Hypothalamus (tissue), 51 donors: ENCODE data around the gene MRPL23.

Experiments
- DNase-seq, 51 donors: peaks; one replicate each; lab custom pipeline; 2025; lab: John Stamatoyannopoulos, UW

Gene MRPL23

DNA sequence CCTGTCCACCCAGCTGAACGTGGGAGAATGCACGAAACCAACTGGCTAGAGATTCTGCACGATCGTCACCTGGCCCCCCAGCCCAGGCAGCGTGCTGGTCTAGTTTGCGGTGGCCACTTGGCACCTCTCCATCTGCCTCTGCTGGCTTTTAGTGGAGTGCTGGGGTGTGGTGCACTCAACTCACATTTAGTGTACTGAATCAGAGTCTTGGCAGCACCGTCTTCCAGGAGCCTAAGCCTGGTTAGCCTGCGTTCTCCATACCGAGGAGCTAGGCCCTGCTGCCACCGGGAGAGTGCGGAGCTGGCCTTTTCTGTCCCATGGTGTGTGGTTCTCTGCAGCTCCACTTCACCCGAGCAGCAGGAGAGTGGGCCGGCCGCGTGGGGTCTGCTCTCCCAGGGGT lies 2.8 kb downstream of the MRPL23 start:
- DNase-seq, result no peak

GRCh38 chr11:1952806-1953482 lies 5.8 kb downstream of the MRPL23 start:
- no peak for DNase-seq

DNA sequence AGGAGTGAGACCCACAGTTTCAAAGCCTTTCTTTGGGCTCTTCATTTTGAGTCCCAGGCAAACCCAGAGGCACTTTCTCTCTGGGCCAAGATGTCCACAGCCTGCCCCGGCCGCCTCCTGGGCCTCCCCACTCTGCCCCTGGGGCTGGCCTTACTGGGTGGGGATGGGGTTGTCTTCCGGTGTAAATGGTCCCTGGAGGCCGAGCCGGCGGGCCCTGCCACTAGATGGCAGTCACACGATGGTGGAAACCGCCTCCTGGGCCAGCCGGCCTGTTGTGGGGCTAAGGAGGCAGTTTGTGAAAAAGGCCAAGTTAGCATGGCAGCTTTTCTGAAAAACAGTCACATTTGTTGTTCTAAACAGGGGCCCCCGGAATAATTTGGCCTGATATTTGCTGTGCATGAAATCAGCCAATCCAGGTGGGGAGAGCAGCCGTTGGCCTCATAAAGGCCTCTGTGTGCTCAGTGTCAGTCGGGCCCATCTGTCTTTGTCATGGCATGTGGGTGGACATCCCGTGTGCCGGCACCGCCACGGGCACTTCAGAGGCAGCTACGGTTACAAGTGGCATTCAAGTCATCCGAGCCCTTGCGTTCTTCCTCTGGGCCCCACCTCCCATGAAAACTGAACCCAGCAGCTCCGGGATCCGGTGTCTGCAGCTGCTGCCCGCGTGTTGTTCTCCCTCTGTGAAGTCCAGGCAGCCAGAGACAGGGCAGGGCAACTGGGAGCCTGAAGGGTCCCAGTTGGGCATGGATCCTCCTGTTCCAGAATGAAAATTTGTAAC lies 6.5 kb downstream of the MRPL23 start:
- no peak for DNase-seq

DNA sequence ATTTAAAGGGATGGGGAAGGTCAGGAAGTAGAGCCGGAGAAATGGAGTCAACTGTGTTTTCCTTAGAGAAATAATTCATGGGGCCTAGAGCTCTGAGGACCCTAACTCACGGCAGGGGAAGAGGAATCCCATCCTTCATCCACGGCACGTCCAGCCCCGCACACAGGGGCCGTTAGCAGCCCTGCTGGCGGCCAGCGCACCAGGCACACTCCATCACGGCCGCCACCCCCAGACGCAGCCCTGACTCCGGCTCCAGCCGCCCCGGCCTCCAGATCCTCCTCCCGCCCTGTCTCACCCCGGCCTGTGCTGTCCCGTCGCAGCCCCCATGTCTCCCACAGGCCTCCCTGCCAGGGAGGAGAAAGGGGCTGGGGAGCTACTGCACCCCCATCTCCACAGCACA lies 11.2 kb downstream of the MRPL23 start:
- DNase-seq, result no peak

GRCh38 chr11:1959786-1960185 lies 12.7 kb downstream of the MRPL23 start:
- no peak for DNase-seq

- no peak for DNase-seq
Observed at GRCh38 chr11:1963864-1964263, 16.7 kb downstream of the MRPL23 start.

DNA sequence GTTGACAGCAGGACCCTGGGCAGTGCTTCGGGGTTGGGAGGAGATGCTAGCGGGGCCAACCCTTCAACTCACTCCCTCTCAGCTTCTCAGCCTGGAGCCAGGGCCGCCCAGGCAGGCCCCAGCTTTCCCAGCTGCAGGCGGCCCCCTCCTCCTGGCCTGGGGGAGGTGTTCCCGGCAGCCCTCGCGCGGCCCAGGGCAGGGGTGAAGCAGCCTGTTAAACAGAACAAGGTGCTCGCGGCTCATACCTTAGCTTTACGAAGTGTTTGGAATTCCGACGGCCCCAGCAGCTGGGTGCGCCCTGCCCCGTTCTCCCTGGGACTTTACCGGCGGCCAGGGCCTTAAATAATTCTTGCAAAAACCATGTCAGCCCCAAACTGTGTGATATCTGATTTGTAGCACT lies 17.2 kb downstream of the MRPL23 start:
- no peak for DNase-seq

DNA sequence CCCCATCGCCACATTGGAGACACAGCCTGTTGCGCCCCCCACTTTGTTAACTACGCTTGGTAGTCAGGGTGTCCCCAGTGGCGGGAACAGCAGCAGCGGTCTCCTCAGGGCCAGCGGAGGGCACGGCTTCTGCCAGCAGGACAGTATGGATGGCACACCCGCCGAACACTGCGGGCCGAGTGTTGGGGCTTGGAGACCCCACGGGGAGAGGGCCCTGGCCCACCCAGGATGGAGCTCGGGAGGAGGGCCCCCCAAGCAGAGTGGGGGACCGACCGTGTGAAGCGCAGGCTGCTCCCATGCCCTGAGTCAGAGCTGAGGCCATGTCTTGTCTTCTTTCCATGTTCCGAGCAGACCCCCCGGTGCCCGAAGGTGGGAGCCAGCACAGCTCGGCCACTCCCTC lies 17.8 kb downstream of the MRPL23 start:
- DNase-seq, result no peak

DNA sequence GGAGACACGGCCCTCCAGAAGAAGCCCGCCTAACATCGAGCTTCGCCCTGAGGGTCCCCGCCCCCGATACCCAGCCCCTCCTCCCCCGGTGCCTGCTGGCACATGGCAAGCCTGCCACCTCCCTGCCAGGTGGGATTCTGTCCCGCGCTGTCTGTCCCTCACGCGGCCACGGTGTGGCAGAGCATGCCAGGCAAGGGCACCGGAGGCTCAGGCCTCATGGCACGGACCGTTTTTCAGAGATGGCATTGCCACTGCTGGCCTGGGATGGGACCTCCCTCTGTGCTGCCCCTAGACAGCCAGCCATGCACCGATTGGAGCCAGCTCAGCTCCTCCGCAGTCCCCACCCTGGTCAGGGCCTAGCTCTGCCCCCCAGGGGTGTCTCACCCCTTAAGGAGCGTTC lies 19.4 kb downstream of the MRPL23 start:
- DNase-seq, result no peak

DNA sequence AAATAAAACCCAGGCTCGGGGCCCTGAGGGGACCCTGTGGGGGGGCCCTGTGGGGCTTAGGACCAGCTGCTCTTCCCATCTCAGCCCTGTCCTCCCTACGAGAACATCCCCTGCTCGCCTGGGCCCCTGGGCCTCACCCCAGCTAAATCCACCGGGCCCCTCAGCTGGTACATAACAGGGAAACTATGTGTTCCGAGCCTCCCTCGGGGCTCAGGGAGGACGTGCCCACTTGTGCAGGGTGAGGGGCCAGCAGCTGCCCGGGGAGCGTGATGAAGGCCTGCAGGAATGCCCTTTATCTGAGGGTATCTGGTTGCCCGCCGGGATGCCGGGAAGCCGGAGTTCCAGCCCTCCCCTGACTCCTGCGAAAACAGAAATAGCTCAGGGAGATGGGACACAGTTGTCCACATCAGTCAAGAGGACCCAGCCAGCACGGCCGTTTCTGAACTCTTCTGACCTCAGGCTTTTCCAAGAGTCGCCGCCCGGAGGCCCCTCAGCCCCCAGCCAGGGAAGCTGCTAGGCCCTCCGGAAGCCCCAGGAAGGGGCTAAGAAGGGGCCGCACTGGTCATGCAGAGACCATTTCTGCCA lies 20.6 kb downstream of the MRPL23 start:
- no peak for DNase-seq

DNA sequence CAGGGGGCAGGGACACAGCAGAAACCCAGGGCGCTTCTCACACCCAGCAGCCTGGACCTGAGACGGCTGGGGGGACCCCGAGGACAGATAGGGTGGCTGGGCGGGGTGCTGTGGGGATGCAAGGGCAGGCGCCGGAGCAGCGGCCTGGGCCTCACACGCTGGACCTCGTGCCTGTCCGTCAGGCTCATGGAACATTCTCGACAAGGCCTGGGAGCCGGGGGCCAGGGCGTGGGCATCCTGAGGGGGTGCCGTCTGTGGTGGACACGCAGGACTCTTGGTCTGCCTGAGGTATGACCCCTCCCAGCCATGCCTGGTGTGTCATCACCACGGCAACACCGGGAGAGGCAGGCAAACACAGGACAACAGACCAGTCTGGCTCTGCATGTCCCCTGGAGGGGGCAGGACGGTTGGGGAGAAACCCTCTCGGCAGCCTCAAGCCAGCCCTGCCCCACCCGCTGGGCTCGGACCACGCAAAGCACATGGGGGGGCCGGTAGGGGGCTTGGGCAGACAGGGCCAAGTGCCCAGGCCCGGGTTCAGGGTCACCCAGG lies 21.4 kb downstream of the MRPL23 start:
- no peak for DNase-seq

DNA sequence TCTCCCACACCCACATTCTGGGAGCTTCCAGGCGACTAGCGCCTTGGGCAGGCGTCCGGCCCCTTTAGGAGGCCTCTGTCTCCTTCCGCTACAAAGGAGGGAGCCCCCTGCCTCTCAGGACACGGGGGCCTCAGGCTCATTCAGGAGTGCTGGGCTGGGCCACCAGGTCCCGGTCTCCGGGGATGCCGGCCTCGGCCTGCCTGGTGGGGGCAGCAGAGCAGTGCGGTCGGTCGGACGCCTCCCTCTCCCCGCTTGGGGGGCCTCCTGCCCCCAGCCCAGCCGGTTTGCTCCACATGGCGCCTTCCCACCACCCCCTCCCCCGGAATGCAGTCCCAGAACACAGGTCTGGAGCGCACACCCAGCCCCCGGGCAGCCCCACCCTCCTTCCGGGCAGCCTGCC lies 21.9 kb downstream of the MRPL23 start:
- DNase-seq, result no peak

- no peak for DNase-seq
Observed at GRCh38 chr11:1969776-1970175, 22.6 kb downstream of the MRPL23 start.

DNA sequence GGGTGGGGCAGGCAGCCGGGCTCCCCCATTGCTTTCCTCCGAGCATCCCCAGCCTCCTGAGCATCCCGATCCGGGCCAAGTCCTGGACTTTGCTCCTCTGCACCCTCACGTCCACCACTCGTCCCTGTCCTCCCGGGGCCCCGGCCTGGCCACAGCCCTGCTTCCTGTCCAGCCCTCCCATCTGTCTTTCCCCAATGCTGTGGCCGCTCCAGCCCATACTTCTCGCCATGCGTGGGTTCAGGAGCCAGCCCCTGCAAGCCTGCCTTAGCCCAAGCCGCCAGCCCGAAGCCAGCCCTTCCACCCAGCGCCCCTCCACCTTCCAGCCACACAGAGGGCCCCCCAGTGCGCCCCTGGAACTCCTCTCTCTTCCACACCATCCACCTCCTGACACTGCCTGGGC lies 23.8 kb downstream of the MRPL23 start:
- DNase-seq, result no peak

GRCh38 chr11:1975185-1975584 lies 28.1 kb downstream of the MRPL23 start:
- no peak for DNase-seq

DNA sequence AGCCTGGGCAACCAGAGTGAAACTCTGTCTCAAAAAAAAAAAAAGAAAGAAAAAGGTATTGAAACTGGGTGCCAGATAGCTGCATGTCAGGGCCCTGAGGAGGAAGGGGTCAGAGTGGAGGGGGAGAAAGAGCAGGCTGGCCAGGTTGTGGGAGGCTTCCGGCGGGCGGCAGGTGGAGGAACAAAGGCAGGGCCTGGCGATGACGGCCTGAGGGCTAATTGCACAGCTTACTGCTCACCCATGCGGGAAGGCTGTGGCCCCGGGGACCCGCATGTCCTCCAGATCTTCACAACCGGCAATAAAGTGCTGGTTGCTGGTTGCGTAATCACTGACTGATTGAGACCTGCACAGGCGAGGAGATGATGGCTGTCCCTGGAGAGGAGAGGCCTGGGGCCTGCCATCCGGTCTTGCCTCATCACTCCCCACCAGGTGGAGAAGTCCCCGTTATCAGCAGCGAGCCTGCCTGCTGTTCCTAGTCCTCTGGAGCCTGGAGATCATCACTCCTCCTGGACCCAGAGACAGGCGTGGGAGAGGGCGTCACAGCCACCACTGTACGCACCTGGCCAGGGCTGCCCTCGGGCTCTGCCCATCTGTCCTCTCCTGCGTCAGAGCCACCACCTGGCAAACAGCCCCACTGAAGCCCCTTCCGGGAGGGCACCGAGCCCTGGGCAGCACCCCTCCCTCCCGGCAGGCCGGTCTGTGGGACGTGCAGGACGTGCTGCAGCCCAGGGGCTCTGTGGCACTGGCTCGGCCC lies 31.8 kb downstream of the MRPL23 start:
- no peak for DNase-seq

- DNase-seq, result no peak
Observed at GRCh38 chr11:1979607-1980006, 32.5 kb downstream of the MRPL23 start.

- DNase-seq, result no peak
Observed at GRCh38 chr11:1982873-1983600, 35.9 kb downstream of the MRPL23 start.

GRCh38 chr11:1983601-1983961 lies 36.4 kb downstream of the MRPL23 start:
- DNase-seq, result no peak

DNA sequence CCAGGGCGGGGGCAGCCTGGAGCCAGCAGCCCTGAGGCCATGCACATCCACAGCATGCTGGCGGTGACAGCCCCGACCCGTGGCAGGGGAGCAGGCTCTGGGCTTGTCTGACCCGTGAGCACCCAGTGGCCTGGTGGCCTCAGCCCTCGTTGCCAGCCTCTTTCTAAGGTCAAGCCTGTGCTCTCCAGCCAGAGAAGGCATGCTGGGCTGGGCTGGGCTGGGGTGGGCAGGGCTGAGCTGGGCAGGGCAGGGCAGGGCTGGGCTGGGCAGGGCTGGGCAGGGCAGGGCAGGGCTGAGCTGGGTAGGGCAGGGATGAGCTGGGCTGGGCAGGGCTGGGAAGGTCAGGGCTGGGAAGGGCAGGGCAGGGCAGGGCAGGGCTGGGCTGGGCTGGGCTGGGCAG lies 39.9 kb downstream of the MRPL23 start:
- no peak for DNase-seq

GRCh38 chr11:1988174-1988573 lies 41.0 kb downstream of the MRPL23 start:
- DNase-seq, result no peak
